DND-41 (cell line): ENCODE measurements around the gene UTP11.
"Not testable (repeated sequence)": the region's sequence is repeated elsewhere in the genome, so short reads cannot be mapped to it uniquely, and the experiment has no call there.

Experiments
- ATAC-seq: fragments of 200-7000 bp; cut with Tn5 transposase; 3 replicates; pipeline ENCODE4 v1.9.1; 2021; ENCODE audit warnings: low read depth; ENCODE audit not compliant: insufficient read depth
- DNase-seq: peaks from one replicate; pipeline ENCODE4 v3.0.0-alpha.2; 2020
- H2AFZ ChIP-seq: 2 replicates; pipeline ENCODE4 v1.6.0; 2012; ENCODE audit warnings: low read depth, low read length
- H3K27ac ChIP-seq: 2 replicates; pipeline ENCODE4 v1.5.1; 2012; ENCODE audit warnings: low read length, inconsistent platforms
- H3K27me3 ChIP-seq: fragments of 200-600 bp; sonication (generic); 2 replicates; pipeline ENCODE4 v1.6.0; 2012; ENCODE audit warnings: low read length, mild to moderate bottlenecking, inconsistent platforms; ENCODE audit not compliant: insufficient read depth, poor library complexity
- H3K36me3 ChIP-seq: 2 replicates; pipeline ENCODE4 v1.5.1; 2012; ENCODE audit warnings: low read length, inconsistent platforms; ENCODE audit not compliant: insufficient read depth
- H3K4me1 ChIP-seq: 2 replicates; pipeline ENCODE4 v1.5.1; 2012; ENCODE audit warnings: mild to moderate bottlenecking, low read length; ENCODE audit not compliant: insufficient read depth
- H3K4me2 ChIP-seq: 2 replicates; pipeline ENCODE4 v1.6.0; 2012; ENCODE audit warnings: mild to moderate bottlenecking, moderate library complexity, low read length, inconsistent platforms; ENCODE audit not compliant: insufficient read depth
- H3K4me3 ChIP-seq, 2 experiments: fragments of 200-600 bp in 1 of 2; shearing (Covaris generic) in 1 of 2; 2 replicates each; pipeline ENCODE4 v1.5.1; 2012 to 2016; ENCODE audit warnings: inconsistent platforms in 2 of 2, low read length in 2 of 2, mild to moderate bottlenecking in 2 of 2, low read depth in 1 of 2, moderate library complexity in 1 of 2
- H3K79me2 ChIP-seq: 2 replicates; pipeline ENCODE4 v1.6.0; 2012; ENCODE audit warnings: low read length, inconsistent platforms; ENCODE audit not compliant: insufficient read depth
- H3K9ac ChIP-seq: 2 replicates; pipeline ENCODE4 v1.6.0; 2012; ENCODE audit warnings: low read depth, mild to moderate bottlenecking, inconsistent platforms, low read length, moderate library complexity
- H3K9me3 ChIP-seq: 2 replicates; pipeline ENCODE4 v1.5.1; 2012; ENCODE audit warnings: low read length, moderate library complexity, mild to moderate bottlenecking, inconsistent platforms; ENCODE audit not compliant: insufficient read depth, severe bottlenecking
- H4K20me1 ChIP-seq: 2 replicates; pipeline ENCODE4 v1.6.0; 2012; ENCODE audit warnings: low read length; ENCODE audit not compliant: insufficient read depth
- CTCF ChIP-seq: IDR thresholded peaks from 2 replicates; pipeline ENCODE4 v1.5.1; 2012; ENCODE audit warnings: borderline replicate concordance, low read length, moderate library complexity, mild to moderate bottlenecking; ENCODE audit not compliant: poor library complexity, severe bottlenecking; ENCODE audit errors: extremely low read depth
- EZH2 ChIP-seq: IDR thresholded peaks from 3 replicates; pipeline ENCODE4 v1.6.1; 2012; ENCODE audit warnings: borderline replicate concordance, low read depth, mild to moderate bottlenecking, moderate library complexity, low read length, inconsistent platforms; ENCODE audit not compliant: severe bottlenecking

Gene UTP11

GRCh38 chr1:37974567-37974966 lies 38.0 kb upstream of the UTP11 start:
- no peak overlapping the region for H3K4me2 ChIP-seq
- H3K9me3 ChIP-seq, result no peaks in the 10 kb centered on the region
- no peak overlapping the region for H3K4me3 ChIP-seq
- no peak for ATAC-seq
- H3K27me3 ChIP-seq, result no peaks in the 10 kb centered on the region
- no peak overlapping the region for H3K27ac ChIP-seq
- peaks cover 69% of the 10 kb centered on the region for H3K36me3 ChIP-seq
- H2AFZ ChIP-seq, result no peak overlapping the region
- H3K4me1 ChIP-seq, result no peaks in the 10 kb centered on the region
- peaks cover 4% of the 10 kb centered on the region; the same call in 1 of the 2 replicates for H3K79me2 ChIP-seq
- no peaks in the 10 kb centered on the region for H4K20me1 ChIP-seq
- DNase-seq, result no peak
- TF ChIP-seq EZH2, result no peak
- no peak for TF ChIP-seq CTCF
- H3K9ac ChIP-seq, result no peak overlapping the region

- peaks cover 69% of the 10 kb centered on the region for H3K36me3 ChIP-seq
- DNase-seq, result not testable (repeated sequence)
These were observed 37.5 kb upstream of the UTP11 start for GRCh38 chr1:37975083-37975482.

GRCh38 chr1:37978541-37978940 lies 34.0 kb upstream of the UTP11 start:
- Histone ChIP-seq H3K4me2 (no peak overlapping the region), H3K36me3 (peaks cover 93% of the 10 kb centered on the region)

More at GRCh38 chr1:37975083-37975482, 37.5 kb upstream of the UTP11 start:
- H3K79me2 ChIP-seq, H3K9me3 ChIP-seq, H3K27me3 ChIP-seq, H3K4me3 ChIP-seq, H4K20me1 ChIP-seq, H2AFZ ChIP-seq, H3K4me2 ChIP-seq, H3K27ac ChIP-seq, H3K4me1 ChIP-seq, ATAC-seq, H3K9ac ChIP-seq: not testable (repeated sequence)
- TF ChIP-seq CTCF, result peak; percentile 53

More at GRCh38 chr1:37978541-37978940, 34.0 kb upstream of the UTP11 start:
- H3K4me1 ChIP-seq, result no peaks in the 10 kb centered on the region
- DNase-seq (no peak), ATAC-seq (no peak)
- H3K4me3 ChIP-seq, result no peak overlapping the region
- H2AFZ ChIP-seq, result no peak overlapping the region
- no peaks in the 10 kb centered on the region for H4K20me1 ChIP-seq
- no peaks in the 10 kb centered on the region for H3K9me3 ChIP-seq
- peaks cover 4% of the 10 kb centered on the region; the same call in 1 of the 2 replicates for H3K79me2 ChIP-seq
- no peak overlapping the region for H3K9ac ChIP-seq
- no peak overlapping the region for H3K27ac ChIP-seq
- no peak for TF ChIP-seq CTCF
- TF ChIP-seq EZH2, result no peak
- no peaks in the 10 kb centered on the region for H3K27me3 ChIP-seq
